ENCODE results near the gene CECR2. TPM values are rescaled to one million over a fixed set of nuclear protein-coding genes. Genes with fewer than 3 reads are reported as not detected.

Gene CECR2
- total and polyA plus RNA-seq, 2 of the 8 experiments (the other 6 are each of a cell fraction or from before 2014, with no cell fraction given): 18.3 to 123 TPM

- POLR2A ChIA-PET (ENCODE audit: partially characterized antibody): interaction anchor here (0.6 kb wide), 2 partner anchors 17 to 111 kb away, joined by 3 to 4 read pairs; no protein-coding TSS in a partner anchor
- CTCF ChIA-PET (ENCODE audit: partially characterized antibody): interaction anchor here (1.9 to 2.1 kb wide), 2 partner anchors 14 to 19 kb away, joined by 4 to 6 read pairs; no protein-coding TSS in a partner anchor
- no peaks in the 10 kb centered on the region for H3K4me1 ChIP-seq (replicated peaks in 1 of 4; ENCODE audit: control insufficient read depth in 3 of 4, insufficient read depth in 4 of 4, low read length in 3 of 4)
- no peak overlapping the region for H3K14ac ChIP-seq (ENCODE audit: insufficient read length)
- H3K9ac ChIP-seq (replicated peaks in 1 of 4; ENCODE audit: extremely low read depth in 1 of 4, low read depth in 3 of 4, low read length in 3 of 4): no peak overlapping the region; a peak in 2 of 7 replicates
- H3K4ac ChIP-seq (replicated peaks; ENCODE audit: insufficient read length, low read depth, low read length): no peak overlapping the region
- no peak overlapping the region for H2BK120ac ChIP-seq (replicated peaks; ENCODE audit: low read depth, low read length)
- no peak overlapping the region for H3K56ac ChIP-seq (replicated peaks; ENCODE audit: insufficient read length, low read depth, low read length)
- no peak overlapping the region for H2AK5ac ChIP-seq (ENCODE audit: low read depth, low read length)
- H3K9me3 ChIP-seq (ENCODE audit: insufficient read depth in 2 of 2, low read depth in 1 of 2, low read length in 1 of 2): no peaks in the 10 kb centered on the region
- H3K79me2 ChIP-seq (ENCODE audit: control insufficient read depth in 1 of 2, insufficient read depth in 2 of 2, low read length in 2 of 2): no peaks in the 10 kb centered on the region
- no peak overlapping the region for H2BK12ac ChIP-seq (ENCODE audit: low read depth, low read length)
- TF ChIP-seq CHD2 (IDR thresholded peaks at IDR 0.05; ENCODE audit: low read length) (no peak), FOSL1 (IDR thresholded peaks at IDR 0.05; ENCODE audit: insufficient read depth, low read depth, low read length) (no peak), SAP30 (IDR thresholded peaks at IDR 0.05; ENCODE audit: insufficient read depth, insufficient replicate concordance, low read length) (no peak)
- peaks cover 53 to 98% (median 79%) of the 10 kb centered on the region in 4 experiments for H3K36me3 ChIP-seq (ENCODE audit: control insufficient read depth in 2 of 4, insufficient read depth in 4 of 4, low read length in 3 of 4)
- no peaks in the 10 kb centered on the region; the same call in 1 of the 2 replicates for H3K23me2 ChIP-seq (ENCODE audit: low read depth, low read length)
- WGBS, 2 experiments (ENCODE audit: extremely low coverage in 1 of 2, insufficient coverage in 1 of 2, insufficient read length in 1 of 2, insufficient replicate concordance in 2 of 2, low coverage in 1 of 2, low lambda C conversion rate in 2 of 2, missing lambda C conversion rate in 1 of 2): 82% methylated on average over 7 of the region's 7 CpGs; no CpG with 5 or more reads in 1 of the 2 experiments
- H2BK20ac ChIP-seq (ENCODE audit: low read length): no peak overlapping the region
- H3K23ac ChIP-seq (ENCODE audit: insufficient read length): no peak overlapping the region
- H2BK5ac ChIP-seq (ENCODE audit: low read depth, low read length): no peak overlapping the region
- H3K79me1 ChIP-seq (ENCODE audit: low read depth, low read length): peaks cover 2% of the 10 kb centered on the region; the same call in 1 of the 2 replicates
- peaks cover 0 to 6% of the 10 kb centered on the region in 2 experiments for H4K20me1 ChIP-seq (replicated peaks in 1 of 2; ENCODE audit: control insufficient read depth in 1 of 2, insufficient read depth in 2 of 2, low read length in 2 of 2)
- H4K8ac ChIP-seq (ENCODE audit: extremely low read depth, insufficient read depth, low read length): no peak overlapping the region
- H3K18ac ChIP-seq (ENCODE audit: extremely low read depth, low read length): no peak overlapping the region
- H3K4me2 ChIP-seq (ENCODE audit: insufficient read depth in 1 of 2, low read depth in 2 of 2, low read length in 2 of 2): no peak overlapping the region
- no peak overlapping the region for H2BK15ac ChIP-seq (ENCODE audit: low read length)
- no peak overlapping the region for H4K91ac ChIP-seq (replicated peaks; ENCODE audit: insufficient read length, low read length)
- DNase-seq (ENCODE audit: low read depth in 1 of 2, low spot score in 2 of 2): no peak
- H3K27me3 ChIP-seq (replicated peaks in 1 of 4; ENCODE audit: control insufficient read depth in 3 of 4, extremely low read depth in 1 of 4, insufficient read depth in 3 of 4, low read length in 3 of 4): no peaks in the 10 kb centered on the region
- no peak for FAIRE-seq
- H2AFZ ChIP-seq (ENCODE audit: low read length): no peak overlapping the region
- H3K4me3 ChIP-seq (ENCODE audit: extremely low read depth in 1 of 4, insufficient read depth in 2 of 4, low read depth in 3 of 4, low read length in 4 of 4): no peak overlapping the region
- H4K5ac ChIP-seq (ENCODE audit: insufficient read length, low read depth, low read length): no peak overlapping the region
- no peak overlapping the region for H3K27ac ChIP-seq (ENCODE audit: low read depth, low read length)
Observed at GRCh38 chr22:17552737-17553136, 183.5 kb downstream of the CECR2 start.
